Measurements from ENCODE around the gene CCNG2.

Gene CCNG2

DNA sequence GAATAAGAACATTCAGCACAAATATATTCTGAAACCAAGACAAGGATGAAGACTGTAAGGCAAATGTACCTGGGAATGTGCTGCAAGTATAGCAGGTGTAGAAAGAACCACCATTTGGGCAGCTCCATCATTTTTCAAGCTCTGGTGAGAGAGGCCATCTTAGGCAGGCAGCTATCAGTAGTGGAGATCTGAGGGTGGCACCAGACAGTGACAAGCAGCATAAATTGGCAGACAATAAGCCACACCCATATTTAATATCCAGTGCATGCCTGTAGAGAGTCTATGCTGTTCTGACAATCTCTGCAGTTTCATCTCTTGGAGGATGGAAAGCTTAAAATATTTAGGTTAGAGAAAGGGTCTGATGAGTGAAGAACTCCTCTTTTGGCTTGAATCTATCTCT, 22.5 kb downstream of the CCNG2 start:
- DNase-seq: no peak

DNA sequence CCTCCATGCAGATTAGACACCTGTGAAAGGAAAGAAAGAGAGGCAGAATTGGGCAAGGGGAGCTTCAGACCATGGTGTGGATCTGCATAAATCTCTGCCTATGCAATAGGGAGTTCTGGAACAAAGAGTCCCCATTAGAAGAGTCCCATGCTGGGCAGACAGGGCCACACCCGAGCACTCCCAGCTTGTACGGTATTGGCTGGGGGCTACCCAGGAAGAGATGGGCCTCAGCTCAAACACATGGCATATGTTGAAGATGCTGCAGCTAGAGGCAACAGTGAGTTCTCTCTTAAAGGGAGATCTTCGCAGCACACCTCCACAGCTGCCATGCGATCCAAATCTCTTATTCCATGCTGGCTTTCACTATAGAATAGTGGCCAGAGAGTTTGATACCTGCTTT, 24.7 kb downstream of the CCNG2 start:
- no peak for DNase-seq

DNA sequence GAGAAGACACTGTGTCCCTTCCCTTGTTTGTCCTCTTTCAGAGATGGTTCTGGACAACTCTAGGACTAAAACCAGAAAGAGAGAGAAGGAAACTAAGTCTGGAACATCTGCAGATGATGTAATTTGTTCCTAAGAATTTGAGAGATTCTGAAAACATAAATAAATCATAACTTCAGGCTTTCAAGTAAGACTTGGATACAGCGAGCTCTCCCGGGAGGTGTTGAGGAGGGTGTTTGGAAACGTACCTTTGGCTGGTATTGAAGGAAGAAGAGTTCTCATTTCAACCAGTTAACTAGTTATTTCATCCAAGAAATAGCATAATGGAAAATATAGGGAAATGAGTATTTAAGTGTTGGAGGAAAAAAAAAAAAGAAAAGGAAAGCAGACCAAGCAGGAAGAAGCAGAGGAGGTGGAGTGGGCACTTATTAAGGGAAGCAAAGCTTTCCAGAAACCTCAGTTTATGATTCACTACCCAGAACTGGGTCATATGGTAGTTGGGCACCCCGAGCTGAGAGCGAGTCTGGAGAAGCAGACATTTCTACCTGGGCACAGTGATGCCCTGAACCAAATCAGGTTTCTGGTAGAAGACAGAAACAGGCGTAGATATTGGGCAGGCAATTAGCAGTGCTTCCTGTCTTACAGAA, 26.9 kb downstream of the CCNG2 start:
- no peak for DNase-seq

DNA sequence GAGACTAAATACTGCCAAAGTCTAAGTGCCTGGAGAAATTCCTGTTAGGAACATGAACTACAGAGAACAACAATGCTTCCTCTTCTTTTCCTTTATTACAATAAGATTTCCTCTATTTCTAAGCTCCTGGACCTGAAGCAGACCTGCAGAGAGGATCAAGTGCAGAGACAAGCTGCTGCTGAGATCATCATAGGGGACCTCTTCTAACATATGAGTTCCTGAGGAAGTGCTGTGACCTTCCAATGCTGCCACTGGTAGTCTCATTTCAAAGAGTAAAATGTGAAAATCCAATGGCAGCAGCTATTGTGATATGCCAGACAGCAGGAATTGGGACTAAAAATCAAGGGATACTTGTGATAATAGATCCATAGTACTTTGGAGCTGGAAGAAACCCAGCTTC, 28.0 kb downstream of the CCNG2 start:
- no peak for DNase-seq

DNA sequence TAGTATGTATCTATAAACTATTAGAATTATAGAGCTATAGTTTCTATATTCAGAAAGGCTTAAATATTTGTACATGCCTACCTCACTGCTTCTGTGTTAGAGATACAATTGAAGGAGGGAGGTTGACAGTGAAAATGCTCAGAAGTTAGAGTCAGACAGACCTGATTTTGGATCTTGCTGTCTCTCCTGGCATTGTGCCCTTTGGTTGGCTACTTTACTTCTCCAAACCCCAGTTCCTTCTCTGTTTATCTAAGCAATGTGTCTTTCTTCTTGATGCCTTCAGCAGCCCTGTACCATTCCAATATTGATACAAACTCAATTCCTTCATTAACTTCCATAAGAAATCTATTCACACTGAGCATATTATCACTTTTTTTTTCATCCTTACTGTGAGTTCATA, 28.7 kb downstream of the CCNG2 start:
- no peak for DNase-seq

DNA sequence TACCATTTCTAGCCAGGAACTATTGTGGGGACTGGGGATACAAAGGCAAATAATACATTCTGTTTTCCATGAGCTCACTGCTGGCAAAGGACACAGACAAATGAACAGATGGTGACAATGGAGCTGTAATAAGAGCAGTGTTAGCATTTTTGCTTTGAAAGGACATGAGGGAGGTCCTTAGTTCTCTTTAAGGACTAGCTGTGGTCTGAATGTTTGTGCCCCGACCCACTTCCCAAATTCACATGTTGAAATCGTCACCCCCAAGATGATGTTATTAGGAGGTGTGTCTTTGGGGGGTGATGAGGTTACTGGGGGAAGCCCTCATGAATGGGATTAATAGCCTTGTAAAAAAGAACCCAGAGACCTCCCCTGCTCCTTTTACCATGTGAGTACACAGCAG, 30.3 kb downstream of the CCNG2 start:
- DNase-seq: no peak

DNA sequence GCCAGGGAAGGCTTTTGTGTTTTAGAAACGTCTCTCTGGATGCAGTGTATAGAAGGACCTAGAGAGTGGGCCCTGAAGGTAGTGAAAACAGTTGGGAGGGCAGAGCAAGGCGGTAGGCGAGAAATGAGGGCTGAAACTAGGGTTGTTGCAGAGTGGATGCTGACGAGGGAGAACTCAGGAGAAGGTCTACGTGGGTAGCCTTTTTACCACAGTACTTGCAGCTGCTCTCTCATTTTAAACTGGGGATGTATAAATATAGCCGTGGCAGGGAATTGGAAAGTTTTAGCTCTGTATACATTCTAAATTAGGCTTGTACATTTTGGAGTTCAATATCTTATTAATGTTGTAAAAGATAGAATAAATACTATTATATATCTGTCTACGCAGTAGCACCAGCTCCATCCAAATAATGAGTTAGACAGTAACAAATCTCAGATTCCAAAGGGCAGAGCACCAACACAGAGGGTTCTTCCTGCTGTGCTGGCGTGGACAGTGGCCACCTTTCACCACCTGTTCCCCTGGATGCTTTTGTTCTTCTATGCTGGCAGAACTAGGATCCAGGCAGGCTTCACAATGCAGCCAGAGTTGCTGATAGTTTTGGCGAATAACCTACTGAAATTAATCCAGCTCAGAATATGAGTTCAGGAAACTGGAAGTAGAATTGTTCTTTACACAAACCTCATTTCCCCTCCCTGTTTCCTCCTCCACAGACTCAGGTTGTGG, 31.7 kb downstream of the CCNG2 start:
- no peak for DNase-seq

DNA sequence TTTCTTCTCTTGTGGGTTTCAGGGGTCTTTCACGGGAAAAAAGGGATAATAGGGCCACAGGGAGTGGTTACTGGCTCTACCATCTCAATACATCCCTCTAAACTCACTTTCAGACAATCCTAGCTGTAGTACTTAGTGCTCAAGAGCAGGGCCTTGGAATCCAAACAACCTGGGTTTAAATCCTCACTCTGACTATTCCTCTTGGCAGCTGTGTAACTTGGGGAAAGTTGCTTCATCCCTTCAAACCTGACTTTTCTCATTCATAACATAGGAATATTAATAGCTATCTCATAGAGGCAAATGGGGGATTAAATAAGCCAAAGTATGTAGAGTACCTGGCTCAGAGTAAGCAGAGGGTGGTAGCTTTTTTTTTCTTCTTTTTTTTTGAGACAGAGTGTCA, 32.4 kb downstream of the CCNG2 start:
- no peak for DNase-seq

DNA sequence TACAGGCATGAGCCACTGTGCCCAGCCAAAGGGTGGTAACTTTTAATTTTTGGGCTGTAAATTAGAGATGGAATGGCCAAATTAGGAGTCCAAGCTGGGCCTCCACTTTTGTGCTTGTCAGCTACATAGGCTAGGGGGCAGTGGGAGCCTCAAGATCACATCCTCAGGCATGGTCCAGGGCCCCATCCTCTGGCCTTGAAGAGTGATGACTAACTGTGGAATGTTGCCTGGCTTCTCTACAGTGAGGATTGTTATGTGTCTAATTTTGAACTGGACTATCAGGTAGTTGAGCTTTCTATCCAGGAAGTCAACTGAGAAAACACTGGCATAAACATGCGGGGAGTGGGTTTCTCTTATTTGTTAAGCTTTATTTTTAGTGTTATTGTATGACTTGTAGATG, 33.0 kb downstream of the CCNG2 start:
- DNase-seq: no peak

DNA sequence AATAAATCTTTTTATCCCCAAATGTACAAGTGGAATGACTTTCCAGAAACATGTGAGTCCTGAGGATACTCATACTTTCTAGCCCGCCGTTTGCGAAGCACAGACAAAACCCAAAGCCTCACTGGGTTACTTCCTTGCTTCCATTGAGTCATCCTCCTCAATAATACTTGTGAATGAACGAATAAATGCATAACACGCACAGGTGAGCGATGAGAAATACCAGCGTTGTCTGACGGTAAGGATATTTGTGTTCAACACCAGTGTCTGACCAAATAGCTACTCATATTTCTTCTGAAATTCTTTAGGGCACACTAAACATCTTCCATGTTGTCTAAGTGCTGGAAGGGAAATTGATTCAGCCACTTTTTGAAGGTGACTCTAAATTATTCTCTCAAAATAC, 36.0 kb downstream of the CCNG2 start:
- no peak for DNase-seq

DNA sequence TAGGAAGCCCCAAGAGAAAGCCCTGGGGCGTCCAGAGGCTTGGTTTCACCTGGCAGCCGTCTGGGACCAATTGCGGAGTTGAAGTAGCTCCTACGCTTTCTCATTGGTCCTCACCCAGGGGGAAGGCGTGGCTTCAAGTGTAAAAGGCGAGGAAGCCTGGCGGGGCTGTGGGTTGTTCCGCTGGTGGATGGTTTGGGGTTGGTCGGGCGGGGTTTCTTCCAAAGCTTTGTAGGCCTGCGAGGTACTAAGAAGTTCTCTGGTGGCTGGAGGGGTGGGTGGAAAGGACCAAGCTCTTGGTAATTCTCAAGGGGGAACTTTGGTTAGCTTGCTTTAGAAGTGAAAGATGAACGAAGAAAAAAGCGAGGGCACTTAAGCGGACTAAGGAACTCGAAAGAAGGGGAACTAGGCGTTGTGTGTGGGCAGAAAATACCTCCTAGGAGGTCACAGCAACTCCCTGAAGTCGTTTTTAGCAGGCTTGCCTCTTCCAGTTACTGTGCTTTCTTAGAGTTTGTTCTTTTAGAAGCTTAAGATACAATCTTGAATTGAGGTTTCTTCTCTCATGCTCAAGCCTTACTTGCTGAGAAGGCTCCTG, 36.6 kb downstream of the CCNG2 start:
- no peak for DNase-seq

DNA sequence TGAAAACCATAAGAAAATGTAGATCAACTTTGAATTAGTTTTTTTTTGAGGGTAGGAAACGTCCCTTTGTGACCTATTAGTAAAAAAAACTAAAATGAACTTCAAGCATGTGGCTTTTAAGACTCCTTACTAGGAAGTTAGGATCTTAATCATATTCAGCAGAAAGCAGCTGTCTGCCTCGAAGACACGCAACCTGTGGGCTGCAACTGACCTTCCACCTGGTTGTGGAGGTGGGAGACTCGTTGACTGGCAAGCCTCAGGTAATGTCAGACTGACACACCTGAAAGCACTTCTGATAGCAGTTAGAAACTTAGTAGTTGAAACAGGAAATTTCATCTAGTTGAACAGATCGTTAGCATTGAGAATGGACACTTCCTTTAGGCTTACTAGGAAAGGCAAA, 37.4 kb downstream of the CCNG2 start:
- no peak for DNase-seq

DNA sequence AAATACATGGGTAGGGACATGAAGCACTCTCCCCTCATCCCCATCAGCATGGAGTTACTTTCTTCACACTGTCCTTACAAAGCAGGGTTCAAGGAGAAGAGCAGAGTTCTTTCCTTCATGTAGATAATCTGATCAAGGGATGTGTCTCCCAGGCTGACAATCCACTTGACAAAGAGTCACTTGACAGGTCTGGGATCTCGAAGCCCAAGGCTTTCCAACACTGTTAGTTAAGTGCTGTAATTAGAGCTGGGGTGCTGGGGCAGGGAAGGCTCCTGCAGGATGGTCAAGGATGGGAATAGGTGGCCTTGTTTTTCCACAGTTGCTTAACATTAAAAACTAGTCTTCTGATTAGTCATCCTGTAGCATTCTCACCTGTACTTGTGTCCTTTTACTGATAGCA, 38.0 kb downstream of the CCNG2 start:
- no peak for DNase-seq

DNA sequence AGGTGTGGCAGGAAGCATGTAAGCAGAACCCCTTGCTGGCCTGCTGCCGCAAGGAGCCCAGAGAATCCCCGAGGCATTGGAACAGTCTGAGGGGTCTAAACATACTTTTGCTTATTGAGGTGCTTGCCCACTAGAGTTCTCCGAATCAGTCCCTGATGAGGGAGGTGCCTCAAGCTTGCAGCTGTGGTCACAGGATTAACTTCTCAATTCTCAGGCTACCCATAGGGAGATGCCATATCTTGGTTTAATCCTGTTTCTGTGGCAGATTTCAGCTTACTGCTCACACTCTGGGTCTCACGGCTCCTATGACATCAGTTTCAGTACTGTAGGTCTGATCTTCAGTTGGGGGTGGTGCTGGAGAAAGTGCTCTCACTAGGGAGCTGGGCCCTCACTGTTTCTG, 39.9 kb downstream of the CCNG2 start:
- DNase-seq: no peak

DNA sequence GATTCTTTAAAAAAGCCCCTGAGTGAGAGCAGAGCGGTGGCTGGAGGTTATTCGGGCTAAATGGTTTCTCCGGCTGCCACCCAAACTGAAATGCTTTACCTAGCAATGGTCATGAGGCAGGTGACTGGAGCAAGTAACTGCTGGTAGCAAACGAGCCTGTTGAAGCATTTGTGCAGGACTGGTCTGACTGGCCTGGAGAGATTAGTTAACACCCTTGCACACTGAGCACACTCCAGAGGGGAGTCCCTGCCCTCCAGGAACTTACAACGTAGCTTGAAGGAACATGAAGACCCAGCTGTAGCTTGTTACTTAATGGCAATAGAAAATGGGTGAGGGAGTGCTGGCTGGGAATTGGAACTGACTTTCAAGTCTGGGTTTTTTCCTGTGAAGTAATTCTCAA, 40.4 kb downstream of the CCNG2 start:
- DNase-seq: no peak

DNA sequence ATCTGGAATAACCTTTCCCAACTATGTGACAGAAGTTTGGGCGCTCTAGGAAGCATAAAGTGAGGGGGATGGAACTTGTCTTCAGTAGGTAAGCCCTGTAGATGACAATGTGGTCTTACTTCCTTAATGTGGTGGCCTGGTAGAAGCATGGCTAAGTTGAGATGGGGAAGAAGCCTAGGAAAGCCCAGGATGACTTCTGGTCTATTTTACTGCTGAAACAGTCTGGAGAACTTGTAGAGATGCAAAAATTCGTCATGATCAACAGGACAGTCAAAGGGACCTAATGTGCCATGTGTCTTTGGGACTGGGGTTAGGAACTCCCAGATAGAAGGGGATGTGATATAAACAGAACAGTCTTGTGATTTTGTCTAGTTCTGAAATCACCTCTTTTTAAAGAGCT, 40.8 kb downstream of the CCNG2 start:
- no peak for DNase-seq

DNA sequence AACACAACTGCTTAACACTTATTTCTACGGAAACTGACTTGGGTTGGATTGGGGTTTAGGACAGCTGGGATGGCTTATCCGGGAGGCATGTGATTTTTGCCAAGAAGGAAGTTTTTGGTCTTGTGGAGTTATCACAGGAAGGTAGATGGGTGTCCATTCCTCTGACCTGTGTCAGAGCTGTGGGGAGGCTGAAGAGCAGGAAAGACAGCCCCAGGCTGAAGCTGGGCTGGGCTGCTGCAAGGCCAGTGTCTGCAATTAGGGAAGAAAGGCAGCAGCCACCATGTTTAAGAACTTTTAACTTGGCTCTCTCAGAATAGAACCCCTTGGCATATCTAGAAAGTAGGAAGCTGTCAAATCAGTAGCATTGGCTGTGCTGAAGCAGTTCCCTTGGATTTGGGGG, 42.3 kb downstream of the CCNG2 start:
- no peak for DNase-seq

DNA sequence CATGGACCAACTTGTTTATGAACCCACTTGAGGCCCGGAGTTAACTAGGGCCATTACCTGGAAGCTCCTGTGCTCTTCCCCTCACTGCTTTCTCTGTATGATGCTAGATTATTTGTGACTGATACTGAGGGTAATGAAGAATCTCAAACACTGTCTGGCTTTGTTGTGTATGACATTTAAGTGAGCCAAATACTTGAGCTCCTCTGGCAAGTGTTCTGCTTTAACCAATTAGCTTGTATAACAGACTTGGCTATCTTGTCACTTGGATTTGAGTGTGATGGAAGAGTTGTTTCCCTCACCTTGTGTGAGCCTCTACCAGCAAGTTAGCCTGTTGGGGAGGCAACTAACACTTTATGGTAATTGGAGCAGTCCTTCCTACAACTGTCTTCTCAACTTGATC, 42.7 kb downstream of the CCNG2 start:
- DNase-seq: no peak

DNA sequence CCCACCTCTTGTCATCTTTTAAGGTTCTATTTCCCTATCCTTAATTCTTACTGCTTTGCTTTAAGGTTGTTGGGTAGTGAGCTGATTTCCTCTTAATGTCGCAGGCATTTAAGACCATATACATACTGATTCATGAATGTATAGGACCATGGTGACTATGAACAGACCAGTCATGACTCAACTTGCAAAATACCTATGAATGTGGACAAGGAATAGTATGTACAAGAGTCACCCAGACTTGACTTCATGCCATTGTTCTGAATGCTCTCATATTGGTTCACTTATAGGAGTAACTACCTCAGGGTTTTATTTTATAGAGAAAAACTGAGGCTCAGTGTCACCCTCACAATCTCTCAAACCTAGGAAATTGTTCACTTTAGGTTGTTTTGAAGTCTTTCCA, 44.3 kb downstream of the CCNG2 start:
- DNase-seq: no peak

DNA sequence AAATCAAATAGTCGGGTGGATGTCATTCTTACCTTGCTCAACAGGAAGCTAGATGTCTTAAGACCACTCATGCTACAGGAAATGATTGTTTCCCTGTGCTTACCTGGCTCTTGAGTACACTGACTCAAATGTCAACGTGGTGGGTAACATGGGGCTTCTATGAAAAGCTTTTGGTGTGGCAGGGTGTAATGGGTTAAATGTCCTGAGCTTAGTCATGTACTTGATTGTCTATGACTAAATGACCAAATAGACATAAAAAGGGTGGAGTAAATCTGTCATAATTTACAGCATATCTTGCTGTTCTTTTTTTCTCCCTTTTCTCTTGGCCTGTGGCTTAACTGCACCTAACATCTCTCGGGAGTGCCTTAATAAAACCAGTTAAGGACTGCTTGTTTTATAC, 44.9 kb downstream of the CCNG2 start:
- no peak for DNase-seq

DNA sequence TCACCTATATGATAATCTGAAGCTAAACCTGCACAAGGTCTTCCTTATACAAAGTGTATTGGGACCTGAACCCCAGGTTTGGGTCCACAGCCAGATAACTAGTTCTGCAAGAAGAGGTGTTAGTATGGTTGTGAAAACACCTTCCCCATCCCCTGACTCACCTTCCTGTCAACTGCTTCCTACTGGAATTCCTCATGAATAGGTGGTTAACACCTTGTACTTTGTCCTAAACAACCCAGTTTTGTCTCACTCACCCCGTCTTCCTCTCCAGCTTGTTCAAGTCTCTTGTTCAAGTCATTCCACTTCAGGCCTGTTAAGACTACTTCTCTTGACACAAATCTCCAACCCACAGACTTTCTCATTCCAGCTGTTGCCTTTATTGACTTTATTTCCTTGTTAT, 45.5 kb downstream of the CCNG2 start:
- DNase-seq: no peak

DNA sequence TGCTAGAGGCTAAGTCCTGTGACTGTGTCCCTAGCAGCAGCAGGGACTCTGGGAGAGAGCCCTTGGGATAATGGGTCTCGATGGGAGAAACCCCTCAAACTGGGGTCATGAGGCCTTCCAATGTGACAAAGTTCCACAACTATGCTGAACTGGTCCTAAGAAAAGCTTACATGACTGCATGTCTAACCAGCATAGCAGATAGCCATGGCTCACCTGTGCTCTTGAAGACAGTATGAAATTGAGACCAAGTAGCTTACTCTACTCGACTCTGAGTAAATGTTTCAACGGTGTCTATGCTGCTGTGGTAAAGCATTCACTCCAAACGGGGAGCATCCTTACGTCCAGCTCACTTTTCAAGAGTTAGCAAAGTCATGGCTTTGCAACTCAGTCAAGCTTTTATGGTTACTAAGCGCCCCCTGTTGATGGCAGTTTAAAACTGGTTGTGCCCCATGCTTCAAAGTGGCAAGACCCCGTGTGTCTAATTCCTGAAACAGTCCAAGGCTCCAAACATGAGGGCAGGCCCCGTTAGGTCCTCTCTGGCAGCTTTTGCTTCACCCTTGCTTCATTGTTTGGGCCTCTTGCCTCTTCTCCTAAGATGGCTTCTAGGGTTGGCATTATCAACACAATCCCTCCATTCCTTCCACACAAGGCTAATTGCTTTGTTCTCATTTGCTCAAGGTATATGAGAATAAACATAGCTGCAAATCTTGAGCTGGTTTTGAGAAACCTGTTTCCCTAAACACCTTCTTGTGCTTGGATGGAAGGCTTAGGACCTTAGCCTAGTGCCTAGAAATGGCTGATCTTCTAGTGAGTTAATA, 46.6 kb downstream of the CCNG2 start:
- no peak for DNase-seq

DNA sequence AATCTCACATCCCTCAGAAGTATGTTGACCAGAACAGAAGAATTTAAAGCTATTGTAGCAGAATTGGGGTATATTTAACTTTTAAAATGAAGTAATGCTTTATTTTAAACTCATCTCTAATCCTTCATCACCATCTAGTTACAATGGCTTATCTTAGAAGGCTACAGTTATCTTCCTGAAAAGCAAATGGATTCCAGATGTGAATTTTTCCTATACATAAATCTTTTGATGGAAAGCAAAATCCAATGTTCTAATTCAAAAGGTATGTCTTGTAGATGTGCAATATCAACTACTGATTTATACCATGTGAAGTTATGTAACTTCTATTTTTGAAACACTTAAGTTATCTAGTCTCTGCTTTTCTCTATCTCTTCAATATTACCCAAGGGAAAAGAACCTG, 47.6 kb downstream of the CCNG2 start:
- no peak for DNase-seq

DNA sequence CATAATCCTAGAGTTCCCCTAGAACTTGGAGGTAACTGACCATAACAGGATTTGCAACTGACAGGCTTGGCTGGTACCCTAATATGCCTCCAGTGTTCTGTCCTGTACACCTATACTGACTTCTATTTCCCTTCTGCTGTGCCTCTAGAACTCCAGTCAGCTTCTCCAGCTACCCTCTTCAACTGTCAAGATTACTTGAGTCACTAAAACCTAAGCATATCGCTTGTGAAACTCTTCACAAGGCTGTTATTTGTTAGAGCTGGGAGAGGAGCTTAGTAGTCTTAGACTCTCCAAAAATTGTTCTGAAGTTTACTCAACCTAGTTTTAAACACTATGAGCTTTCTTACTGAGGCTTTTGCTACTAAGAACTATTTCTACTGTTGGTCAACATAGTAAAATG, 52.0 kb downstream of the CCNG2 start:
- DNase-seq: no peak
